Cardiac septum (tissue), 1 donor: Measurements from ENCODE around the gene MICAL3. TPM values are rescaled to one million over a fixed set of nuclear protein-coding genes. Genes with fewer than 3 reads are reported as not detected.

Experiments
- DNase-seq: peaks from one replicate; pipeline ENCODE4 v3.0.0-alpha.2; 2020; ENCODE audit warnings: low spot score
- intact Hi-C: fragments of 100-400 bp; cut with DNase I; formaldehyde crosslinking; loops from one replicate; pipeline ENCODE4 v1.14.0; 2022
- total RNA-seq: library from RNA; stranded (reverse); fragmentation: NEBNext Ultra II Directional; extraction: Animal tissue kit (Norgen Biotek cat#: 25700); gene quantifications from one replicate; pipeline ENCODE4 v1.2.1, GENCODE V29; 2021
- donor health status: DM: no; HTN: no; CAD: no.

MICAL3 gene
- total RNA-seq, 1 donor from 2014 or later, result 126 TPM

DNA sequence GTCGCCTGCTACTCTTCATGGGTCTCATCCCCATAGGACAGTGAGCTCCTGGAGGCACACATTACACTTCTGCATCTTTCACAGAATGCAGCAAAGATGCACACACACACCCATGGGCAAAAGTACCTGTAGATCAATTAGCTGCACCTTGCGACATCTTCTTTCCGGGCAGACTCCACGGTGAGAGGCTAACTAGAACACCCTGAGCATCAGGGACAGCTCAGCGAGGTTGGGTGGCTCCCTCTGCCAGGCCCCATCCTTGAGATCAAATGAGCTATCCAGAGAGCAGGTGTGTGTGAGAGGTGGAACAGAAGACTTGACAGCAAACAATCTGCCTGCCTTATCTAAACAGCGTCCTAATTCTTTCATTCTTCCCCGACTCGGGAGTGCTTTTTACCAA is 154.0 kb downstream of the MICAL3 start:
- DNase-seq, result no peak
- intact Hi-C loops, result loop anchor here (5.0 kb wide), 1 partner anchor 38 kb away; no protein-coding TSS in a partner anchor

DNA sequence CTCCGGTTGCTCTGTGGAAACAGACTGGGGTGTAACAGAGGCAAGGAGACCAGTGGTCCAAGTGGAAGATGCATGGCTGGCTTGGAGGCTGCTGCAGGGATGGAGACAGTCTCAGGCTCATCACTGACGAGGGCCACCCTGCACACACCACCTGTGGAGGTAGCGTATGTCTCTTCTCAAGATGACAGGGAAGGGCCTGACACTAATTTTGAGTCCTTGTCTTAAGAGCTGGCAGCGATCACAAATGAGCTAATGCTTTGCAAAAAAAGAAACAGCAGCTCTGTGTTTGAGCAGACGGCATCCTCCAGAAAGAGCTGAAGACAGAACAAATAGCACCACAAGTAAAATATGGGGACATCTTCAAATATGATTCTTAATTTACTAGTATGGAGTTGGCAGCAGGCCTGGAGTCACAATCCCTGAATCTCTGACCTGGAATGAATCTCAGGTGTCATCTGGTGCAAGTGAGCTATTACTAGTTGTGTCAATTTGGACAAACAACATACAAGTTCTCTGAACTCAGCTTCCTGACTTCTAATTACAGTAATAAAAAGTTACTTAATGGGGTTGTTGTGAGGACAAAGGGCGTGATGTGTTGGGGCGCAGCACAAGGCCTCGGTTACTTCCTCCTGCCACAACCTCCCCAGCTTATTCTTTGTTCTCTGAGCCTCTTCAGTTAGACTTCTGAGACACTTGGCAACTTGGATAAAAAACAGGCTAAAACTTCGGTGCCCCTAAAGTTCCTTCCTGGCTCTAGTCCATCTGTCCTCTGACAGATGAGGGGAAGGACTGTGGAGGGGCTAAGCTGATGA is 154.9 kb downstream of the MICAL3 start:
- DNase-seq, result no peak
- intact Hi-C loops, result loop anchor here (5.0 kb wide), 1 partner anchor 37 kb away; no protein-coding TSS in a partner anchor

DNA sequence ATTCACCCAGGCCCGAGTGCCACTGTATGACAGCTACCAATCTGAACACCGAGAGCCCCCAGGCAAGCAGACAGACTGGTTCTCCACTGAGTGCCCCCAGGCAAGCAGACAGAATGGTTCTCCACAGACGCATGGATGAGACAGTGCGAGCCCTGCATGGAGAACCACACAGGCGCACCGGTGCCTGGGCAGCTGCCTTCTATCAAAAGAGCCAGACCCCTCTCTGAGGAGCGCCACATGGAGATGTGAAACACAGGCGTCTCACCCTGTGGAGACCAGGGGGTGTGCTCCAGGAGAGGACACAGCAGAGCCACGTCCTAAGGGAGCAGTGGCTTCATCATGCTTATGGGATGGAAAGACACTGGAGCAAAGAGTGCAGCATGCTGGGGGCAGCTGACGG is 155.6 kb downstream of the MICAL3 start:
- DNase-seq, result no peak
- intact Hi-C loops, result no loop called here

DNA sequence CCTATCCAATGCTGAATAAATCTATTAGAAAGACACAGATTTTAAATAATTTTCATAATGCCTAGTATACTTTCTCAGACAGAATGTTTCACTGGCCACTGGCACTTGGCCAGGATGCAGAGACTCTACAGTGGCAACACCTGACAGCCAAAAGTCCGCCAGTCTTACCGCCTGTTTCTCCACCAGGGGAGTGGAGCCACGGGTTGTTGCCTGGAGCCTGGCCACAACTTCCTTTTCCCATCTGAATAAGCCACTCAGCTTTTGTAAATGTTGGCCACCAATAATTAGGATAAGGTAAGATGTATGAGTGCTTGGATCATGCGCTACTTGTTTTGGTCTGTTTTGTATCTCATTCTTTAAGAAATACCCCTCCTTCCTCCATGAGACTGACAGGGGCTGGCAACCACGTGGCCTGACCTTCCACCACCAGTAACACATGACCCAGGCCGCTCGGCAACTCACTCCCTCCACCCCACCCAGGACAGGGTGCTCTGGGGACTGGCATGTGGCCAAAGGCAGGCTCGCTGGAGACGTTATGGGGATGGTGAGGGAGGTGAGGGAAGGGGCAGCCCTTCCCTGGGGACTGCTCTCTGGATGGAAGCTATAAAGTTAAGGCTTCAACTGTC is 157.1 kb downstream of the MICAL3 start:
- no peak for DNase-seq
- intact Hi-C loops, result no loop called here

DNA sequence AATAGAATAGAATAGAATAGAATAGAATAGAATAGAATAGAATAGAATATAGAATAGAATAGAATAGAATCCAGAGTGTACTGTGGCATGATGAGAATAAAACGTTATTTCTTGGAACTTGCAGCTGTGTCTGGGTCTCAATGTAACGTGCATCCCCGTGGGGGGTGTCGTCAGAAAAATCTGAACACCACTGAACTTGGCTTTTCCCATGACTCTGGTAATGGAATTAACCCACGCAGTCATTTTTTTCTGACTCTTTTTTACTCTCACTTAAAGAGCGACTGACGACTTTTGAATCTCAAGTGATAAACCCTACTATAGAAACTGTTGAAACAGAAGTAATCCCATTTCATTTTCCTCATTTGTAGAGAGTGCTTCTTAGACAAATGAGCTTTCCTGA is 157.7 kb downstream of the MICAL3 start:
- intact Hi-C loops, result no loop called here
- no peak for DNase-seq

DNA sequence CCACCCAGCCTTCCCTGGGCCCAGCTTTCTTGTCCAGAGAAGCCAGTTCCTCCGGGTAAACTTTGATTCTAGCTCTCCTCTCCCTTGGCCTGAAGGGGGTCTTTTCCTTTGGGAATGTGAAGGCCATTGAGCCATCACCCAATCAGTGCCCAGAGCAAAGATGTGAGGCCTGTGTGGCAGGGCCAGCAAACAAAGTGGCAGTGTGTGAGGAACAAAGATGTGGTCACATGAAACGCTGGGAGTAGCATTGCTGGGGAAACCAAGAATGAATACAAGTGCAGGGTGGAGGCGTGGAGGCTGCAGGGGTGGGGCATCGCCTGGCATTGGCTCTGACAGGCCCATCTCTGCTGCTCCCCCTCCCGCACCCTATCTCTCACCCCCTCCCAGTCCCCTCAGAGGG is 158.2 kb downstream of the MICAL3 start:
- intact Hi-C loops, result no loop called here

DNA sequence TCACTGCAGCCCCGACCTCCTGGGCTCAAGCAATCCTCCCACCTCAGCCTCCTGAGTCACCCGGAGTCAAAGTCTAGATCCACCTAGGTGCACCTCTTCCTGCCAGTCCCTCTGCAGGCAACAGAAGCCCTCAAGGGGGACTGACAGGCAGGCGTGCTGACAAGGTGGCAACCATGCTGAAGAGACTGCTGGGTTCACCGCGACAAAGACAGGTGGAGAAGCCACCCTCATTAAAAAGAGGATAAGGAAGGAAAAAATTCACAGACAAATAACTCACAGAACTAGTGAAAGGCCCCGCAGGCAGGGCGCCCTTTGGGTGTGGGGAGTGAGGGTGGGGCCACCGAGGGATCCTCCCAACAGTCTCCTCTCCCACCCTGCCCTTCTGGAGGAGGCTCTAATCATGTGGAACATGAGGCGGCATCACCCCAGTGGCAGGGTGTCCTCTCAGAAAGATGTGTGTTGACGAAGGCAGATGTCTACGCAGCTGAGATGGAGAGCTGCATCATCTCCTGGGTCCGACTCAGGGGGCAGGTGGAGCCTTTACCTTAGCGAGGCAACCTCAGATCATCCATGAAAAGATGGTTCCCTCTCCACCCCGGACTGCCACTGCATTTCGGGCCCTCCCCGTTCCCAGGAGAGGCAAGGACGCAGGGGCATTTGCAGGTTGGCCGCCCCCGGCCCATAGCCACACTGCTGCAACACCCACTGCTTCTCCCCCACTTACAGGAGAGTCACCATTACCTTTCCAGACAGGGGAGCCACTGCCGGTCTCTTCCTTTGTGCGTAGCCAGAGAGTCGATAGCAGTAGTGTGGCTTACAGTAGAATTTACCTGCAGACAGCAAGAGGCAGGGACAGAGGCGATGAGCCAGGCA is 158.9 kb downstream of the MICAL3 start:
- DNase-seq, result no peak
- intact Hi-C loops, result no loop called here

More for the DNA sequence above, 158.2 kb downstream of the MICAL3 start:
- DNase-seq, result no peak

DNA sequence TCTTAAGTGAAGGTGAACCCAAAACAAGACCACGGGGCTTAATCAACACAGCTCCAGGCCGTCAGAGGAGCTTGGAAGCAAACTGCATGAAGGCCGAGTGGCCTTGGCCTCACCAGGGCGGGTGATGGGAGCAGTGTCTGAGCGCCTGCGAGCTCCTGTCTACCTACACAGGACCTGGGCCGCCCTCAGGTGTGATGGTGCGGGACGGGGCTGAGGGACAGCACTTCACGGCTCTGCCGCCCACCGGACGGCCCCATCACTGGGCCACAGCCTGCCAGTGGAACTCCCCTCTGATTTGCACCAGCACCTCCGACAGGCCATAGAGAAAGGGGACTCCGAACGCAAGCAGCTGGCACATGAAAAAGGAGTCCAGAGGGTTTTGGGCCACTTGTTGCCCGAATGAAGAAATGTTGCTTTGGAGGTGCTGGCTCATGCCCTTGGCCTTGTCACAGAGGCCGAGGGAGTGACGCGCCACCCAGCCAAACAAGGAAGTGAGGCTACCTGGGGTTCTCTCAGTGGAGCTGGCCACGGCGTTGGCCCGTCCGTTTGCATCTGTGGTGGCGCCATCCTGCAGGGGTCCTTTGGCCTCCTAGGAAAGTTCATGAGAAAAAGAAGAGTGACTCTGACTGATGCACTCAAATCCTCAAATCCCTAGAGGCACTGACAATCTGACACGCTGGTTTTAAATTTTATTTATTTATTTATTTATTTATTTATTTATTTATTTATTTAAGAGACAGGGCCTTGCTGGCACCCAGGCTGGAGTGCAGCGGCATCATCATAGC is 159.8 kb downstream of the MICAL3 start:
- intact Hi-C loops, result no loop called here

DNA sequence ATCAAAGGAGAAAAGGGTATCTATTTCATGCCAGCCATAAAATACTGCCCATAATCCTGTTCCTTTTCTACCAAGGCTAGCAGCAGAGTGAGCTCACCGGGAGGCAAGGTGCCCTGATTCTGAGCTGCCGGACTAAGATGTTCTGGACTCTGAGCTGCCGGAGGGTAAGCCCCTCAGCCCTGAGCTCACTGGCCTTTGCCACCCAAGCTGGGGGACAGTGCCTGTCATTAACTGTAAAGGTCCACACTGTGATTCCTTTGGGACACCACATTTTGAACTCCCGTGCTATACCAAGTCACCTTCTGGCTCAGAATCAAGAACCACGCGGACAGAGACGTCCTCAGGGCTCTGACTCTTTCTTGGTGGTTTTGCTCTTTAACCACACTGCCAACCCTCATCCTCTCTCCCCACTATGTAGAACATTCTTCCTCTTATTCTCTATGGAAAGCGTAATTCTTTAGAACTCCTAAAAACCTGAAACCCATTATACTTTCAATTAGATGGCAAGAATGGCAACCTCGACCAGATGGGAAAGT is 161.6 kb downstream of the MICAL3 start:
- intact Hi-C loops, result no loop called here
- DNase-seq, result no peak

More for the DNA sequence above, 159.8 kb downstream of the MICAL3 start:
- no peak for DNase-seq

DNA sequence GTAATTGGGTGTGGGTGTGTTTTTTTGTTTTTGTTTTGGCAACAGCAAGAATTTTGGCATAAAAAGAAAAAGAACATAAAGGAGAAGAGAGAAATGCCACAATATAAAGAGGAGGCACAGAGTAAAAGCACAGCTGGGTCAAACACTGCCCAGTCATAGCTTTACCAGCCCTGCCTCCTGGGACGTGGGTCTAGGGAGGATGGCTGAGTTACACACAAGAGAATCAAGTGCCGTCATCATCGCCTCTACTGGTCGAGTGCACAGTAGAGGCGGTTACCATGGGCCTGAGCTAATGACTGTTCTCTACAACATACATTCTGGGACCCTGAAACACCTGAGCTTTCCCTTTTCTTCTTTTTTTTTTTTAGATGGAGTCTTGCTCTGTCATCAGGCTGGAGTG is 162.5 kb downstream of the MICAL3 start:
- DNase-seq, result no peak
- intact Hi-C loops, result no loop called here

DNA sequence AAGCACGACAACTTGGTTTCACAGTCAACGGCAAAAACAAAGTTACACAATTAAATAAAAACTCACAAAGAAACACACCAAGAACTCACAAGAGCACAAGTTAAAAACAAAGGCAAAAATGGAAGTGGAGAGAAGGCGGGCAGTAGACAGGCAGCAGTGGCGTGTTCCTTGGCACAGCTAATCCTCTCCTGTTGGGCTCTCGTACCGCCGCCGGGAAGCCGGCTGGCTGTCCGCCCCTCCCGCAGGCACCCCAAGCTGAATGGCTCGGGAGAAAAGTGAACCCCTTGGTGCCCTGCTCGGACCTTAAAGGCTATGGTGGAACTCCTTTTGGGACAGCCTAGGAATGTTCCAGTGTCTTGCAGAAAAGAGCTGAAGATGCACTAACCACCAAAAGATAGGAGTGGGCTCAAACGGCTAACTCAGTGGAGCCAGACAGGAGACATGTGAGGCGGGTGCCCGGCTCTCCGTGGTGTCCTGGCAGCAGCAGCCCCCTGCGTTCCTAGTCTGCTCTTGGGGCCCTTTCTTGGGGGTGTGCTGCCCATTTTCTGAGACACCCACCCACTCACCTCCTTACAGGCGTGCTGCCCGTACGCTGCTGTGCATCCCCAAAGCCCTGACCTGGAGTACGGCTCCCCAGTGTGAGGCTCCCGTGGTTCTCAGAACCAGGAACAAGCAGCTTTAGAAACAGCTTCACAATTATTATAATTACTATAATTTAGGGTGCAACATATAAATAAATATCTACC is 164.0 kb downstream of the MICAL3 start:
- intact Hi-C loops, result no loop called here
- DNase-seq, result no peak

DNA sequence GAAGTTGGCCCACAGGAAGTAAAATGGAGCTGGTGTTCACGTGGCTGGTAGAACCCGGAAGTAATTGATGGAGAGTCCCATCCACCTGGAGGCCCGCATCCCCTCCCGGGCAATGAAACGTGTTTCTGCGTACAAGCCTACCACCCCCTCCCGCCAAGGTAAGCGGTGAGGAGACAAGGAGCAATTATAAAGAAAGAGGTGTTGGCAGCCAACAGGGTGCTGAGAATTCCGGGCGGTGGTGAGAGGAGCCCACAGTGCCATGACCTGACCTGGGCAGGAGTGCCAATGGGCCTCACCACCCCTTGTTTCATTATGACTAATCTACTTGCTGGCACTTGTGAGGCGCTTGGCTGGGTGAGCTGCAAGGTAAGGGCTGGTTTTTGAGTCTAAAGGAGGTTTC is 166.3 kb downstream of the MICAL3 start:
- no peak for DNase-seq
- intact Hi-C loops, result no loop called here

DNA sequence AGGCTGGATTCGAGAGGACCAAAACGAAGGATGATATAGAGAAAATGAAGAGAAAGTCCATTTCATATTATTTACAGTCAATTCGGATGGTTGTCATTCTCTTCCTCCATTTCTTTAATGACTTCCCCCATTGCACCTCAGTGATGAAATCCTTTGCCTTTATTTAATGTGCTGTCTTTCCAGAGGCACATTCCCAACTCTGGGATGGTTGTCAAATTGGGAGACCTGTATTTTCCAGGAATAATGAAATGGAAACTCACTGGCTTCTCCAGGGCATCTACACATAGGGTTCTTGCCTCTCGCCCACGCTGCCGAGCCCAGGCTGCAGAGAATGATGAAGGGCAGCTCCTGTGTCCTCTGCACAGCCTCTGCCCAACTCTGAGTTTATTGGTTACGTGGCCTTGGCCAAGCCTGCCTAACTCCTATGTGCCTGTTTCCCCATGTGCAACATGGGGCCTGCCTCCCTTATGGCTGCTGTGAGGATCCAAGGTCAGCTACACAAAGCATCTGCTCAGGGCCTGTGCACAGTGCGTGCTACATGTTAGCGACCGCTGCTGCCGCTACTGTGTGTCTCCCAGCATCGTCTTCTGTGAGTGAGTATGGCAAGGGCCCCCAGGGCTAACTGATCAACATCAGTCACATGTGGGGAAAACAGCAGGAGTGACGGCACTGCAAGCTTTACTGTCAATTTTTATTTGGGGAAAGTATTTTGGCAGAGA is 168.6 kb downstream of the MICAL3 start:
- intact Hi-C loops, result no loop called here
- no peak for DNase-seq

DNA sequence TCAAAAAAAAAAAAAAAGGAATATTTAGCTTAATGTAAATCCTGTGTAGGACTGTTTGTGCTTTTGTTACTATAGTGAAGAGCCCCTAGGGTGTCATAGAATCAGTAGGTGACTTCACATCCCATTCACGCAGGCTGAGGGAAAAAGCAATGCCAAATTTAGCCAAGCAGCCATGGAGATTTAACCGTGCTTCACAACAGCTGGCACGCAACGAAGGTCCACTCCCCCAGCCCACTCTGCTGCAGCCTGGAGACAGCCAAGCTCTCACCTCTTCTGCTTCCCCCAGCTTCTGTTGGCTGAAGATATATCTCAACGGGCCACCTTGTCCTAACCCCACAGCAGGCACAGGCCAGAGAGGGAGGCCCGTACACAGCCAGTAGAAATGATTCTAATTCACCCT is 171.3 kb downstream of the MICAL3 start:
- intact Hi-C loops, result loop anchor here (2.0 to 5.0 kb wide), 2 partner anchors 20 to 34 kb away; no protein-coding TSS in a partner anchor
- DNase-seq, result no peak

DNA sequence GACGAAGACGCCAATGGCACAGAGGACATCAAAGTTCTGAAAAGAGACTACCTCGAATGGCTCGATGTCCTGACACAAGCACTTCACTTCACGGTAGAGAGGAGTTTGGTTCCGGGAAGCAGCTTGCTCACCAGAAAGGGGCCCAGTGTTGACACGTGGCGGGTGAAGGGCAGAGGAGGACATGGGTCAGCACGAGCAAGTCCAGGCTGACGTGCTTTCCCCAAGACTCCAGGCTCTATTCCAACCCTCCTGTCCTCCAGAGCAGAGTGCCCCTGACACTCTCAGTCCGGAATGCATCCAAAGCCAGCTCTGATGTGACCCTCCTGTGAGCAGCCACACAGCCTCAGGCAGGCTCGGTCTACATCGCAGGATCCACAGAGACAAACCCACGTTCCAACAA is 172.6 kb downstream of the MICAL3 start:
- peak; percentile 84 for DNase-seq
- intact Hi-C loops, result loop anchor here (2.0 to 5.0 kb wide), 2 partner anchors 19 to 36 kb away; no protein-coding TSS in a partner anchor

DNA sequence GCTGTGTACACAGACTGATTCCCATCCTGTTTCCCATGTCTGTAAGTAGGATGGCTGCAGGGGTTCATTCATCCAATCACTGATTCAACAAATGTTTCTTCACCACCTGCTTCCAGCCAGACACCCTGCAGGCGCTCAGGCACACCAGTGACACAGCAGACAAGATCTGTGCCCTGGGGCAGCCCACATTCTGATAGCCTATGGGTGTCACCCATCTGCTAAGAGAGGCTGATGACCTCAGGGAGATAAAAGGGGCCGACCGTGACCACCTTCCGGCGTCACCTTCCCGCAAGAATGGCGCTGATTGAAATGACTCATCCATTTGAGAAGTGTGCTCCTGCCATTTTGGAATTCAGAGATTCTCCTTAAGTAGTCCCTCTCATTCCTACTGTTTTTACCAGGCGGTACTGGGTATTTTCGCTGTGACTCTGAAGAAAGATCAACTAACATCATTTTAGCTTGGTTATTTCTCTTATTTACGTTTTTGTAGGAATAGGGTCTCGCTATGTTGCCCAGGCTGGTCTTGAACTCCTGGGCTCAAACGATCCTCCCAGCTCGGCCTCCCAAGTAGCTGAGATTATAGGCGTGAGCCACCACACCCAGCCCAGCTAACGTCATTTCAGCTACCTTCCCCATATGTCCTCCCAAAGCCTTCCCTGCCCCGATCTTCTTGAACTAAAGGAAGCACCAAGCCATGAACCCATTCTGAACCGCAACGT is 176.8 kb downstream of the MICAL3 start:
- DNase-seq, result no peak
- intact Hi-C loops, result no loop called here

DNA sequence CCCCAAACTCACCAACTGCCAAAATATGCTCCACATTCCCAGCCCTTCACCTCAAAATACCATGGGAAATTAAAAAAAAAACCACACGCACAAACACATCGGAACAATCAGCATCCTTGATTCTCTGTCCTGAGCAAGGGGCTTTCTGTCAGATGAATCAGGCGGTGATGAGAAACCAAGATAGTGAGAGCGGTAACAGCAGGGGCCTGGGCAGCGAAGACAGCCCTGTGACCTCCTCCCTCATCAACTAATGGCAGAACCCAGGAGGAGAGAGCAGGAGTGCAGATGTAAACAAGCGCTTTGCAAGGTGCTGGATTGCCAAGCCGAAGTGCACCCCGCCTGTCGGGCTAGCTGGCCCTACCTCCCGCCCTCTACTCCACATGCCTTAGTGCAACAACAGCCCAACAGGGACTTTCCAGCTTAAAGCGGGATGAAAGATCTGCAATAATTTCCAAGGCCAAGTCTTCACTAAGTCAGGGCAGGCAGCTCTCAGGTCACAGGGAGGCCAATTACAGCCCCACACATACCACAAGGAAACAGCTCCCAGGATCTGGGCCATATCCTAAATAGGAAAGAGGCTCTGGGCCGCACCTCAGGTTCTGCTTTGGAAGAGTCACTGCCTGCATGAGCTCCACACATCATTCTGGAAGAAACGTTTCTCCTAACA is 177.9 kb downstream of the MICAL3 start:
- DNase-seq, result no peak
- intact Hi-C loops, result no loop called here
